Keratinocyte (primary cell): ENCODE data around the gene TOB2.

Experiments
- CTCF ChIP-seq, 3 experiments: IDR thresholded peaks in 1 of 3; conservative IDR thresholded peaks in 1 of 3; optimal IDR thresholded peaks in 1 of 3; 2 replicates in 2 of 3; 3 replicates in 1 of 3; pipeline versions ENCODE3 to v1.5.1; 2011; ENCODE audit warnings: low read length in 3 of 3, mild to moderate bottlenecking in 3 of 3, moderate library complexity in 2 of 3, control low read depth in 1 of 3, inconsistent platforms in 1 of 3; ENCODE audit not compliant: insufficient read depth in 2 of 3; ENCODE audit errors: extremely low read depth in 1 of 3
- EZH2 ChIP-seq: IDR thresholded peaks from one replicate; pipeline ENCODE4 v1.6.1; 2012; ENCODE audit warnings: inconsistent platforms, mild to moderate bottlenecking, low read length, moderate library complexity

- TF ChIP-seq CTCF (optimal IDR thresholded peaks at IDR 0.05 in 1 of 3, IDR thresholded peaks at IDR 0.05 in 1 of 3, conservative IDR thresholded peaks at IDR 0.05 in 1 of 3; ENCODE audit: extremely low read depth in 1 of 3, insufficient read depth in 2 of 3, low read length in 3 of 3) (no peak), EZH2 (no peak)
Observed at GRCh38 chr22:41468381-41469217, 22.0 kb upstream of the TOB2 start, which contains the start of the genes ACO2 and PHF5A.
